ENCODE data around the gene WFDC12. TPM values are rescaled to one million over a fixed set of nuclear protein-coding genes. Genes with fewer than 3 reads are reported as not detected.

Gene WFDC12
- total and polyA plus RNA-seq, 8 donors, result not detected

DNA sequence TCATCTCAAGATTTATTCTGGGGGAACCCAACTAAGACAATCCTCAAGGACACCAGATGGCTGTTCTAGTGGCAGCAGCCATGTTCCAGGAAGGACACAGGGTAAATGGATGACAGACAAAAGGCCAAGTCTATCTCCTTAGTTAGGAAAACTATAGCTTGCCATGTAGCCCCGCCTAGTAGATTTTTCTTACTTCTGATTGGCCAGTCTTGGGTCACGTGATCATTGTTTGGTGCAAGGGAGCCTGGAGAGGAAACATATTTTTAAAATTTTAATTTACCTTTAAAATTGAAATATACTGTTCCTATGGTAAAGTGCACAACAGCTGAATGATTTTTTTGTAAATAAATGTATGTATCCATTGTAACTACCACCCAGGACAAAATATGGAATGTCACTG is 18.9 kb downstream of the WFDC12 start:
- H3K36me3 ChIP-seq, result no peaks in the 10 kb centered on the region
- FAIRE-seq, result no peak
- H3K4me1 ChIP-seq, result no peaks in the 10 kb centered on the region
- ATAC-seq, result no peak
- H3K27ac ChIP-seq, result no peak overlapping the region
- DNase-seq, result no peak
- intact Hi-C loops (cut with DNase I), result no loop called here
- H3K4me3 ChIP-seq, result no peak overlapping the region
- no peaks in the 10 kb centered on the region for H3K27me3 ChIP-seq
- TF ChIP-seq, protein P1, sequence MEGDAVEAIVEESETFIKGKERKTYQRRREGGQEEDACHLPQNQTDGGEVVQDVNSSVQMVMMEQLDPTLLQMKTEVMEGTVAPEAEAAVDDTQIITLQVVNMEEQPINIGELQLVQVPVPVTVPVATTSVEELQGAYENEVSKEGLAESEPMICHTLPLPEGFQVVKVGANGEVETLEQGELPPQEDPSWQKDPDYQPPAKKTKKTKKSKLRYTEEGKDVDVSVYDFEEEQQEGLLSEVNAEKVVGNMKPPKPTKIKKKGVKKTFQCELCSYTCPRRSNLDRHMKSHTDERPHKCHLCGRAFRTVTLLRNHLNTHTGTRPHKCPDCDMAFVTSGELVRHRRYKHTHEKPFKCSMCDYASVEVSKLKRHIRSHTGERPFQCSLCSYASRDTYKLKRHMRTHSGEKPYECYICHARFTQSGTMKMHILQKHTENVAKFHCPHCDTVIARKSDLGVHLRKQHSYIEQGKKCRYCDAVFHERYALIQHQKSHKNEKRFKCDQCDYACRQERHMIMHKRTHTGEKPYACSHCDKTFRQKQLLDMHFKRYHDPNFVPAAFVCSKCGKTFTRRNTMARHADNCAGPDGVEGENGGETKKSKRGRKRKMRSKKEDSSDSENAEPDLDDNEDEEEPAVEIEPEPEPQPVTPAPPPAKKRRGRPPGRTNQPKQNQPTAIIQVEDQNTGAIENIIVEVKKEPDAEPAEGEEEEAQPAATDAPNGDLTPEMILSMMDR (IDR thresholded peaks at IDR 0.05), result no peak
- 75 to 87% methylated on average over 2 of the region's 2 CpGs for WGBS, 2 donors
- H3K9me3 ChIP-seq, result no peaks in the 10 kb centered on the region

DNA sequence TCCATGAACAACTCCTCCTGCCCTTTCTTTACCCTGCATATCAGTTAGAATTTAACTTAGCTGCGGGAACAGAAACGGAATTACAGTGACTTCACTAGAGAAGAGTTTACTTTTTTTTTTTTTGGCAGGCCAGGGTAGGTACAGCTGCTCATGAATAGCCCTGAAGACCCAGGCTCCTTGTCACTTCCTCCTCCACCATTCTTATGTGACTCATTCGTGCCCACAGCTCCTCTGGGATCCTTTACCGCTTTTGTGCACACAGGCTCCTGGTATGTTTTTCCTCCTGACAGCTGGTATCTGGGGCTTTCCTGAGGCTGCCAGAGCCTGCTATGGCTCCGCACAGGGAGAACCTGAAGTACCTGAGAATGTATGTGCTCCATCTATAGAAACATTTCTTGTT is 19.5 kb downstream of the WFDC12 start:
- intact Hi-C loops (cut with DNase I), result loop anchor here in 1 of 3 donors (5.0 kb wide), 1 partner anchor 188 kb away; no protein-coding TSS in a partner anchor
- 47 to 52% methylated on average over 5 of the region's 5 CpGs for WGBS, 2 donors
- Histone ChIP-seq H3K4me1 (no peaks in the 10 kb centered on the region), H3K27me3 (no peaks in the 10 kb centered on the region), H3K36me3 (no peaks in the 10 kb centered on the region), H3K27ac (no peak overlapping the region), H3K4me3 (no peak overlapping the region), H3K9me3 (no peaks in the 10 kb centered on the region)
- FAIRE-seq (no peak), DNase-seq (no peak), ATAC-seq (peak in 2 of 4 donors; percentile 63 to 74)
- TF ChIP-seq, protein P1 (IDR thresholded peaks at IDR 0.05), result no peak

DNA sequence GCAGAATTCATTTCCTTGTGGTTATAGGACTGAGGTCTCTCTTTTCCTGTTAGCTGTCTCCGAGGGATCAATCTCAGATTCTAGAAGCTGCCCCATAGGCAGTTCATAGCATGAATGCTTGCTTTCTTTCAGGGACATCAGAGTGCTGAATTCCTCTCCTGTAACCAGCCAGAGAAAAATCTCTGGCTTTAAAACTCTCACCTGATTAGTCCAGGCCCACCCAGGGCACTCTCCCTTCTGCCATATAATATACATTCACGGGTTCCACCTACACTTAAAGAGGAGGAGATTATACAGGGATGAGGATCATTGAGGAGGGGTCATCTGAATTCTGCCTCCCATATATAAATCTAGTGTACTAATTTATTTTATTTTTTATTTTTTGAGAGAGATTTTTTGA is 21.2 kb downstream of the WFDC12 start:
- DNase-seq, result no peak
- no peak for ATAC-seq
- no peak overlapping the region for H3K27ac ChIP-seq
- H3K4me1 ChIP-seq, result peaks cover 0 to 4% (median 0%) of the 10 kb centered on the region in 3 donors
- no peaks in the 10 kb centered on the region for H3K9me3 ChIP-seq
- H3K36me3 ChIP-seq, result no peaks in the 10 kb centered on the region
- WGBS, 2 donors, result 69 to 79% methylated on average over 2 of the region's 2 CpGs
- TF ChIP-seq, protein P1 (IDR thresholded peaks at IDR 0.05), result no peak
- peaks cover 0 to under 1% (median 0%) of the 10 kb centered on the region in 4 donors for H3K27me3 ChIP-seq
- H3K4me3 ChIP-seq, result no peak overlapping the region
- FAIRE-seq, result no peak
- intact Hi-C loops (cut with DNase I), result loop anchor here in 1 of 3 donors (5.0 kb wide), 1 partner anchor 189 kb away; no protein-coding TSS in a partner anchor

DNA sequence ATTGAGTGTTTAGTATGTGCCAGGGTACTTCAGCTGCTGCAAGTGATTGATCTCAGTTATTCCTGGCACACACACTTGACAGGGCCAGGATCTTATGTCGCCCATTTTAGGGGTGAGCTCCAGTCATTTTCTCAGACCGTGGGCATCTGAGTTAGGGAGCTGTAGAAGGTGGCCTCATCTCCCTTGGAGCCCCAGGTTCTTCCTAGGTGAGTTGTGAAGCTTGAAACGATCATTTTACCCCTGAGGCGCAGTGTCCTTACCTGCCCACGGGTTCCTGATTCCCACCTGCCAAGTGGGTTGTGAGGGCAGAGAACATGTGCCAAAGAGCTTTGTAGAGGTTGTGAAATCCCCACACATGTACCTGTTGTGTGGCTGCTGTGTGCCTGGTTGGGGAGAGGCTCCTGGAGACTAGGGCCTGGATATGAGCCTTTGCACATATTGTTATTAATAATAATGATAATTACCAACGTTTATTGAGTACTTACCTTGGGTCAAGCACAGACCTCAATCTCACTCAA is 22.9 kb downstream of the WFDC12 start:
- TF ChIP-seq, protein P1 (IDR thresholded peaks at IDR 0.05), result no peak
- Histone ChIP-seq H3K27me3 (peaks cover 0 to 14% (median 5%) of the 10 kb centered on the region in 4 donors), H3K4me3 (no peak overlapping the region), H3K27ac (no peak overlapping the region), H3K4me1 (peaks cover 0 to 4% (median 0%) of the 10 kb centered on the region in 3 donors), H3K9me3 (no peaks in the 10 kb centered on the region), H3K36me3 (no peaks in the 10 kb centered on the region)
- DNase-seq, result no peak
- 51 to 55% methylated on average over 6 of the region's 6 CpGs for WGBS, 2 donors
- FAIRE-seq, result no peak
- ATAC-seq, result no peak
- intact Hi-C loops (cut with DNase I), result loop anchor here in 1 of 3 donors (5.0 kb wide), 1 partner anchor 191 kb away; no protein-coding TSS in a partner anchor

All from pancreas (tissue), 10 donors.